NAMALWA (cell line): ENCODE measurements around the gene NID2.

Experiments
- DNase-seq: peaks from one replicate; pipeline ENCODE4 v3.0.0-alpha.2; 2015; ENCODE audit warnings: low spot score

NID2 gene

DNA sequence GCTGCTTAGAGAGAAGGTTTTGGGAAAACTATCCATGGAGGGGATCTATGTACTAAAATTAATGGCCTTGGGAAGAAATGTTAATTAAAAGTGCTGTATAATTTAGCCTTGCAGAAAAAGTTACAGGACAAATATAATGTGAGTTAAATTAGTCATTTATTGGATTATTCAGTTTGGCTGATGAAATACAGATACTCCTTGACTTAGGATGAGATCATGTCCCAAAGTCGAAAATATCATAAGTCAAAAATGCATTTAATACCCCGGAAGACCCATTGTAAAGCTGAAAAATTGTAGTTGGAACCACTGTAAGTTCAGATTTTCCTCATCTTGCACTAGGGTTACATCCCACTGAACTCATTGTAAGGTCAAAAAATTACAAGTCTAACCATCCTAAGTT is 69.8 kb downstream of the NID2 start:
- DNase-seq, result no peak

DNA sequence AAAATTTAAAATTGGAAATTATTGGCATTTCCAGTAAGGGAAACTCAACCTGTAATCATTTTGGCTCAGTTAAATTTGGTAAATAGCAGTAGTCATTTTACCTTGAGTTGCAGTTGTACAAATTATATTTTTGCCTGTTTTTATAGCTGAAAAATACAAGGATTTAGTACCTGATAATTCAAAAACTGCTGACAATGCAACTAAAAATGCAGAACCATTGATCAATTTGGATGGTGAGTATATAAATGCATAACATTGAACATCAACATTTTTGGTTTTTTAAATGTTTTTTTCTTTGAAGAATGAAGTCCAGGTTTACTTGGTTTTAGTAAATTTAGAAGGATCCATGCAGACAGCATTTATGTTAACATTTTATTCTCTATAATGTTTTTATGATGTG is 70.5 kb downstream of the NID2 start:
- DNase-seq, result no peak

DNA sequence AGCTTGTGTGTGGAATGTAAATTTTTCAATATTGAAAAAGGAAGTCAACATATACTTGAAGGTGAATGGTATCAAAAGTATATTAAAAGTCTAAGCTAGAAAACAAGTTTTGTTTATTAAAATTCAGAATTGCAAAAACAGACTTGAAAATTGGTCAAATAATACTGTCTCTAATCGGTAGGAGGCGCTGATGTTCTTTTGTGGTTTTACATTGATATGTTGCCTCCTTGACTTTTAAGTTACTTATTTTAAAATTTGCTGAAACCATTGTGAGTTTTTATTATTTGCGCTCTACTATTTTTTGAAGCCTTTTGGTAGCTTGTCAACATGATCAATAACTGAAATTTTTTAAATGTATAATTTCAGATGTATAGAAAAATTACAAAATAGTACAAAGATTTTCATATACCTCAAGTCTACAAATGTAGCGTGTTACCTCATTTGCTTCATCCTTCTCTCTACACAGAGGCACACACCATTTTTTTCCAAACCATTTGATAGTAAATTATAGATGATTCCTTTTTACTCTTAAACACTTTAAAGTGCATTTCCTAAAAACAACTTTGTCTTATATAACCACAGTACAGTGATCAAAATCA is 72.6 kb downstream of the NID2 start:
- no peak for DNase-seq

DNA sequence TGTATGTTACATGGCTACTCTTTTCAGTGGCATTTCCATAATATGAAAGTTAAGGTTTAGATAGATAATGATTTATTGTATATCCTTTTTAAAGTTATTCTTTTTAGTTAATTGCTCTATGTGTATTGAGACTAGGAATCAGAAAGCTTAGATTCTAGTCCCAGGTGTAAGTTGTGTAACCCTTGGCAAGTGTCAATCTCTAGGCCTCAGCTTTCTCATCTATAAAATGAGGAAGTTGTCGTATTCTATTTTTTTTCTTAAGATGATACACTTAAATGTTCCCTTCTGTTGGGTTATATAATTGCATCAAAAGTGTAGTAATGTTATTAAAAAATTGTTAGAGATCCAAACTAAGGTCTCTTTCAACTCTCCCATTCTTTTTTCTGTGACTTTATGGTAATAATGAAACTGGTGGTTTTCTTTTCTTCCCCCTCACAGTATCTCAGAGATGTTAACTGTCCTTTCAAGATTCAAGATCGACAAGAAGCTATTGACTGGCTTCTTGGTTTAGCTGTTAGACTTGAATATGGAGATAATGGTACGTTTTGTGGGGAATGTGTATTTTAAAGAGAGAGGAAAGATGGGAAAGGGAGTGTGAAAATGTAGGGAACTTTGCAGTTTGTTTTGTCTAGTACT is 75.5 kb downstream of the NID2 start:
- DNase-seq, result no peak

DNA sequence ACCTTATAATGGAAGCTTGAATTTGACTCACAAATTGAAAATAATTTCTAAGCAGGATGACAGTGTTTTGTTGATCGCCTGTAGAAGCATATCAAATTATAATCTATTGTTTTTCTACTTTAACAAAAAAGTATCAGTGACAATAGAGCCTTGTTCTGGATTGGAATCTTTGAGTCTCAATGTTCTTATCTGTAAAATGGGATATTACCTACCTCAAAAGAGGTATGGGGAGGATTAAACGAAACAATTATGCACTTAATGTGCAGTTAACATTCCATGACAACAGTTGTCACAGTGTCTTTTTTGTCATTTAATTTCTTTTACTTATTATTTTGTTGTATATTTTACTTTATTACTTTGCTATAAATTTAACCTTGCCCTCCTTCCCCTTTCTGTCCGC is 78.4 kb downstream of the NID2 start:
- DNase-seq, result no peak

DNA sequence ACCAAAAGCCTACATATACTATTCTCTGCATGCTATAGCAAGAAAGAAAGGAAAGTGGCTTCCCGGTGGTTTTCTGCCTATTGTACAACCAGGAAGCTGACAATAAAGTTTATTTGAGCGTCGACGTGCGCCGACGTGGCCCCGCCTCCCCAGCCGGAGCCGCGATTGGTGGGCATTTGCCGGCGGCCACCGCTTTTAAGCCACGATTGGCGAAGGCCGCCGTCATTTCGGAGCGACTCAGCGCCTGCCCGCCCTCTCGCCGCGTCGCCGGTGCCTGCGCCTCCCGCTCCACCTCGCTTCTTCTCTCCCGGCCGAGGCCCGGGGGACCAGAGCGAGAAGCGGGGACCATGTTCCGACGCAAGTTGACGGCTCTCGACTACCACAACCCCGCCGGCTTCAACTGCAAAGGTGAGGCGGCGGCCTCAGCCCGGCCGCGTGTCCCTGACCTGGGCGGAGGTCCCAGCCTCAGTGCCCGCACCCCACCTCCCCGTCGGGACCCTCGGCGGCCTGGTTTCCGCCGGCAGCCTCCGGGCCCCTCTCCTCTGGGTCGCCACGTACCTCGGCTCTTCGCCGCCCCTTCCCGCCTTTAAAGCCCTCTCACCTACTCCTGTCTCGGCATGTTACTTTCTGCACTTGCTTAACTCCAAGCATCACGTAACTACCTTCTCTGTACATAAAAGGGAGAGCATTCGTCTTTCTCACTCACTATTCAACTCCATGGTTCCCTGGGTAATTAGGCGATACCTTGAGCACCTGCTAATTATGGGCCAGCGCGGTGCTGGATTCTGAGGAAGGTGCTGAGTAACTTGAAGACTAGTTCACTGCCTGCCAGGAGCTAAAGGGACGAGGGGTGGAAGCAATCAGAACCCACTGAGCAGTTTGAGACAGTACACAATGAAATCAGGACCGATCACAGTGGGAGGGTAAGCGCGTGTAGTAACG is 79.3 kb downstream of the NID2 start, which contains the start of gene RTRAF:
Gene RTRAF, plus strand, starts transcription at position 254 of the 942 bp plus-strand sequence. Its CDS starts 94 bp downstream, at position 348.
- peak; percentile 79 for DNase-seq

DNA sequence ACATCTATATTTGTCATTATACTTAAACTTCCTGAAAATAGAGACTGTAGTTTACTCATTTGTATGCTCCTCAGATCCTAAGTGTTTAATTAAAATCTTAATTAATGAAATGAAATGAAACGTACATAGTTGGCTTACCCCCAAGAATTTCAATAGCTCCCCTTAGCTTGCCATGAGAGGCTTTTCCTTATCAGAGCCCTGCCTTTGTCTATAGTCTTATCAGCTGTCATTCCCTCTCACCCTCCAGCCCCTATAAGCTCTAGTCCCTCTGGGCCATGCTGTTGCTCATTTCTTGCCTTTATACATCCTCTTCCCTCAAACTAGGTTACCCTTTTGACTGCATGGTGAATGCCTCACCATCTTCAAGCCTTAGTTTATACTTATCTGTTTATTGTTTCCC is 80.6 kb downstream of the NID2 start:
- no peak for DNase-seq

DNA sequence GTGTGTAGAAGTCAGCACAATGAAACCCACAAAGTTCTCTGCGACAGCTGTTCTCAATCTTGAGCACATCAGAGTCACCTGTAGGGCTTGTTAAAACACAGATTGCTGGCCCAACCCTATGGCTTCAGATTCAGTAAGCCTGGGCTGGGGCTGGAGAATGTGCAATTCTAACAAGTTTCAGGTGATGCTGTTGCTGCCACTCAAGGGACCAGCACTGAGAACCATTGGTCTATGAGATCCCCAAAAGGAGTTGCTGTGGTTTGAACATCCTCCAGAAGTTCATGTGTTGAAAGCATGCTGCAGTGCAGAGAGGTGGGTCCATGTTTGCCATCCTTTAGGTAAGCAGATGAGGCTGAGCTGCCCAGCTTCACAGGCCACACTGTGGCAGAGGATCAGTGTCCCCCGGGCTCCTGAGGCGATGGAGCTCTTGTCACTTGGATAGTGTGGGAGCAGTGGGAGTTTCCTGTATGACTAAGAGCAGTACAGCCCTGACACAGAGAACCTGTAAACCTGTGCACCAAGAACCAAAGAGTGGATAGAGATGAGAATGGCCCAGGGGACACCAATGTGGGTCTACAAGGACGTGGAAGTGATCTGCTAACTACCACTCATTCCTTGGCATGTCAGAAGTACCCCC is 87.5 kb downstream of the NID2 start:
- DNase-seq, result no peak

DNA sequence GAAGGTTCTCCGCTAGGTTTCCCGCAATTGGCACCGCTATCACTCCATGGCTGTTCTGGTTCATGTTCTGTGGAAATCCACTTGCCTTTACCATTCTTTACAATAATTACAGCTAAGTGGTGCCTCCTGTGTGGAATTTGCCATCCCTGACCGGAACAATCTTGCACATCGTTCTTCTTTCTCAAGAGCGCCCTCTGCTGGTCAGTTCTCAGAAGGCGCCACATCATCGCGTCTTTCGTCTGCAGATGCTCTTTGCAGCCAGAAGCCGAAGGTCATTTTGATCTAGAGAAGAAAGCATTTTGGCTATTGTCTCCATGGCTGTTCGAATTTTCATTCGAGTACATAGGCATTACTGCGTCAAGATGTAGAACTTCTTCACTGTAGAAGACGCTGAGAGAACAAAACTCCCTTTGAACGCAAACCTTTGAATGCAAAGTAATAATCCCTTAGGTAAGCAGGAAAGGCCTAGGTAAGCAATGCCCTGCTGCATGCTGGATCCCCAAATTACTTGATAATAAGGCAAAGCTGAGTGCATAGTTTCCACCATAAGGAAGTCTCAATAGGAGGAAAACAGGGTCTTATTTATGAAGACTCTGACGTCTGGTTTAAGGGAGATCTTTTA is 89.7 kb downstream of the NID2 start:
- peak; percentile 71 for DNase-seq

DNA sequence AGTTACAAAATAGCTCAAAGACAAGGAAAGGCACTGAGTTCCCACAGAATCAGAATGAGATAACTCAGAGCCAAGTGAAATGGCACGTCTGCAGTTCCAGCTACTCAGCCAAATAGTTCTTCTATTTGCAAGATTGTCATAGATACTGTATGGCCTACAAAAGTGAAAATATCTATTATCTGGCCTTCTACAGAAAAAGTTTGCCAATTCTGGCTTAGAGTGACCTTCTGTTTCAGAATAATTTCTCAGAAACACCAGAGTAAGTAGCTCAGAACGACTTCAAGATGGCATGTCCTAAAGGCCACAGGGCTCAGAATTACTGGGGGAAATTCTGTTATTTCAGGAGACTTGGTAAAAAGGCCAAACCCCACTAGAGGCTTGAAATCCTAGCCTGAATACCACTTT is 90.2 kb downstream of the NID2 start:
- no peak for DNase-seq

DNA sequence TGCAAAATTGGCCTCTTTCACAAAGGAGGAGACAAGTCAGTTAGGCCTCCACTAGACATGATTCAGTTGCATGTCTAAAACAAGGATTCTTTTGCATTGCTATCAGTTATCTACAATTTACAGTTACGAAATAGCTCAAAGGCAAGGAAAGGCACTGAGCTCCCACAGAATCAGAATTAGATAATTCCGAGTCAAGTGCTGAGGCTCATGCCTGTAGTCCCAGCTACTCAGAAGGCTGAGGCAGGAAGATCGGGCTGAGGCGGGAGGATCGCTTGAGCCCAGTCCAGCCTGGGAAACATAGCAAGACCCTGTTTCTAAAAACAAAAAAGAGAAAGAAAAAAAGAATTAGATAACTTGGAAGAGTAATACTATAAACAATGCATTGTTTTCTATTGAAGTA is 91.8 kb downstream of the NID2 start:
- no peak for DNase-seq

DNA sequence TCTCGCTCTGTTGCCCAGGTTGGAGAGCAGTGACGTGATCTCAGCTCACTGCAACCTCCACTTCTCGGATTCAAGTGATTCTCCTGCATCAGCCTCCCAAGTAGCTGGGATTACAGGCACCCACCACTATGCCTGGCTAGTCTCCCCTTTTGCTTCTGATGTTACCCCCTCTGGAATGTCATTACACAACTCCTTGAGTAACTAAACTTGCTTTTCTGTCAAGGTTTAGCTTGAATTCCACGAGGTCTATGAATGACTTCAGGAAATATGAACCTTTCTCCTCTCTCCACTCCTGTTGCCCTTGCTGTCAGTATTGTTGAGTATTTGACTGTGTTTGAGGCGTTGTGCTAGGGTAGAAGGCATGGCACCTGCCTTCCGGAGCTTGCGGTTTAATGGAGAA is 96.3 kb downstream of the NID2 start:
- no peak for DNase-seq

DNA sequence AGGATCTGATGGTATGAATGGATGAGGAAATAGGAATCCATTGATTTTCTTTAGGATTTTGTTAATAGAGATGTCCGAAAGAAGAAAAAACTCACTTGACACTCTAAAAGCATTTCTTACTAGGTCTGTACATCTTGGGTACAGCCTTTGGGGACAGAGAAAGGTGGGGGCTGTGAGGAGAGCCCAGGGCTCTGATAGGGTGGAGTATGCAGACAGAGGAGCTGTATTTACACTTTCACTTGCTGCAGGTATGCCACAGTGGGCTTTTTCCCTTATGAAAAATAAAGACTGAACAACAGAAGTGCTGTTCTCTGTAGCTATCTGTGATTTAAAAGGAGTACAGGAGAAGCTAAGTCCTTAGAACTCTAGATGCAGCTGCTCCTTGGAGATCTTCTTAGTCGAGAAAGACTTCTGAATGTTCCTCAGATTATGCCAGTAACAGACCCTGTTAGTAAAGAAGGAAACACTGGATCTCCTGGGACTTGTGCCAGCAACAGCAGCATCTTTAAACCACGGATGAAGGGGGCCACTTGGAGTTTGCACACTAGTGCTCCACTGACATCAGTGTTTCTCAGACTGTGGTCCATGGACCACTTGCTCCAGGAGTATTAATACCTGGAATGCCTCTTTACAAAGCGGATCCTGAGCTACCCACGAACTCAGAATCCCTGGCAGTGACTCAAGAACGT is 98.9 kb downstream of the NID2 start:
- DNase-seq, result no peak

DNA sequence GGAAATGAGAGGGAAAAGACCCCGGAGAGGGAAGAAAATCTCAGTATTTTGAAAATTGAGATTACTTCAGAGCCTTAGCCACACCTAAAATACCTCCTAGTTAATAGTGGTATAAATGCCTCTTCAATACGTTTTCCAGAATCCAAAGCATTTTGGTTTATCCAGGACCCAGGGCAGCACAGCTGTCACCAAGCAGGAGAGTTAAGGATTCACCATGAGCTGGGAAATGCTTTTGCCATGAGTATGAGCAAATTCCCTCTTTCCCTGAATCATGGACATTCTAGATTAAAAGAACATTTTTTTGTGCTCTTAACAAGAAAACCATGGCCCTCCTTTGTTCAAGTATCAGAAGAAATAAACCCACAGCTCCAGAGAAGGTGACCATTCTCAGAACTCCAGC is 101.3 kb downstream of the NID2 start:
- DNase-seq, result no peak

DNA sequence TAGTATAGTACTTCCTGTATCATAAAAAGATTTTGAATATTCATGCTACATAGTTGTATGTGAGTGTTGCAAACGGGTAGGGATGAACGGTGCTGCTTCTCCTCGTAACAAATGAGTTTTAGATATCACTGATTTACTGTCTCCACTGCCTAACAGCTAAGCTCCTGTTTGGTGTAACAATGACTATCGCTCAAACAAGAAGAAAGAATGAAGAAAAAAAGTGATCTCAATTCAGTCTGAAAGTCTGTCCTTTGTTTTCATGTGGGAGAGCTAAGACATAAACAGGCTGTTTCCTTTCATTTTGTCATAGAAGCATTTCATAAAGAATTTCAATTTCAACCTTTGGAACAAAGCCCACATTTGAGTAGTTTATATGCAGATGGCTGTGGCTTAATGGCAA is 105.6 kb downstream of the NID2 start:
- no peak for DNase-seq

DNA sequence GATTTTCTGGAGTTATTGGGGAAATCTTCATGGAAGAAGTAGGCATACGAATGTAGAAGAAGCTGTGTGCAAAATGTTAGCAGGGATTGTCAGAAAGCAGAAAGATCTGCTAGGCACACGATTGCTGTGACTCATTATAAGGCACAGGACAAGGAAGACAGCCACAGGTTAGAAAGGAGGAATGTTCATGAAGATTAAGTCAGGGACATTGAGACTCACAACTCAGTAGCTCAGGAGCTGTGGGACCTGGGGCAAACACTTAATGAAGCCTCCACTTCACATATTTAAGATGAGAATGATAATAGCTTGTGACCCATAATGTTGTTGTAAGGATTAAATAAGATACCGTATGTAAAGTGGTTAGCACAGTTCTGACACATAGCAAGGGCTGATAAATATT is 106.1 kb downstream of the NID2 start:
- no peak for DNase-seq

DNA sequence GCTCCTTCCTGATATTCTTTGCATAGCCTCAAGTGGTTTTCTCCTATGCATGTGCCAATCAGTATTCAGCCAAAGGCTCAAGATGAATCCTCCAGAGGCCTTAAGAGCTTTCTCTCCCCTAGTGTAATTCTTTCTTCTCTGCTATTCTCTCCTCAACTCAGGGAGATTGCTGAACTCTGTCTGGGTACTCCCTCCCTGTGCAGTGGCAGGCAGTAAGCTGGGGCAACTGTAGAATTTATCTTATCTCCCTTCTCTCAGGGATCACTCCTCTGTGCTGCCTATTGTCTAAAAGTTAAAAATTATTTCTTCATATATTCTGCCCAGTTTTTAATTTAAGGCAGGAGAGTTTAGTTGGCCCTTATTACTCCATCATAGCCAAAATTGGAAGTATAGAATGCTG is 108.0 kb downstream of the NID2 start:
- no peak for DNase-seq

DNA sequence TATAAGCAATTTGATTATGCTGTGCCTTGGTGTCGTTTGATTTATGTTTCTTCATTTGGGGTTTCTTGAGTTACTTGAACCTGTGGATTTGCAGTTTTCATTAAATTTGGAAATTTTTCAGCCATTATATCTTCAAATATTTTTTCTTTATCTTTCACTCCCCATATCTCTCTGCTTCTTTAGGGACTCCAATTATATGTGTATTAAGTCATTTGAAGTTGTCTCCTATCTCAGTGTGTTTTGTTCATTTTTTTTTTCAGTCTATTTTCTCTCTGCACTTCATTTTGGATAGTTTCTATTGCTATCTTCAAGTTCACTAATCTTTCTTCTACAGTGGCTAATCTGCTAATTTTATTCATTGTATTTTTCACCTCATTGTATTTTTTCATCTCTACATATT is 108.9 kb downstream of the NID2 start:
- DNase-seq, result no peak

DNA sequence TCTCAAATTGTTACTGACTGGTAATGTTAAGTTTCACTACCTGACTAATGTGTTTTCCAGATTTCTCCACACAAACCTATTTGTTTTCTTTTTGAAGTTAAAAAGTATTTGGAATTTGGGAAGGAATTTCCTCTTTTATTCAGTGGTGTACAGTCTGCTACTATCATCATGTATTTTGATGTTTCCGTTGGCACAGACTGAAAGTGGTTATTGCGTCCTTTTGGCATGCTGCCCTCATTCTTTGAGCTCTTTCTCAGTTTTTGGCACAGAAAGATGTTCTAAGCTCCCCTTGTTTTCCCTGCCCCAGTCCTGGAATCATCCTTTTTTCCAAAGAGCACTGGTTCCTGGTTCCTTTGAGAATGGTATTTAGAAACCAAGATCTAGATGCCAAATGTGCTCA is 110.9 kb downstream of the NID2 start:
- DNase-seq, result no peak
